Measurements from ENCODE around the gene MICAL2.

Gene MICAL2

DNA sequence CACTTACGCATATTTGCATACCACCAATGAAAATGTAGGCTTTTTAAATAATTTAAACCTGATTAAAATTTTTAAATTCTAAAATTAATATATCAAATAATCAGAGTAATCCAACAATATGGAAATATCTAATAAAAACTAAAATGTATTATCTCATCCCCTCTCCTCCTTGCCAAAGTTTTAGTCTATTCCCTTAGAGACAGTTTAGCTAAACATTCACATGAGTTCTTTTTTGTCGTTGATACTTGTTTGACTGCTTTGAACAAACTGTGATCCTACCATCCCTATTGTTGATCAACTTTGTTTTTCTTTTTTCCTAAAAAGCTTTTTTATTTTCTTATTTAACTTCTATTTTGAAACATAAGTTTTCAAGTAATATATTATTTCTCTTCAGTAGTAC, 185.6 kb downstream of the MICAL2 start:
- no peak for DNase-seq

DNA sequence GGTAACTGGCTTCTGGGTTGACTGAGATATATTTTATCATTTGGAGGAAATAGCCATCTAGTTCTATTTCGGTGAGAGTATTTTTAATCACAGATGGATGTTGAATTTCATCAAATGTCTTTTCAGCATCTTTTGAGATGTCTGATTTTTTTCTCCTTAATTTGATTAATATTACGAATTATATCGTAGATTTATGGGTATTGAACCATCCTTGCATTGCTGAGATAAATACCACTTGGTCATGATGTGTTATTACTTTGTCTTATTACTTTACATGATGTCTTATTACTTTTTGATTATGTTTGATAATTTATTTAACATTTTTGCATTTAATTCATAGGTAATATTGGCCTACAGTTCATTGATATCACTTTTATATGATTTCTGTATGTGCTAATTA, 188.2 kb downstream of the MICAL2 start:
- no peak for DNase-seq

DNA sequence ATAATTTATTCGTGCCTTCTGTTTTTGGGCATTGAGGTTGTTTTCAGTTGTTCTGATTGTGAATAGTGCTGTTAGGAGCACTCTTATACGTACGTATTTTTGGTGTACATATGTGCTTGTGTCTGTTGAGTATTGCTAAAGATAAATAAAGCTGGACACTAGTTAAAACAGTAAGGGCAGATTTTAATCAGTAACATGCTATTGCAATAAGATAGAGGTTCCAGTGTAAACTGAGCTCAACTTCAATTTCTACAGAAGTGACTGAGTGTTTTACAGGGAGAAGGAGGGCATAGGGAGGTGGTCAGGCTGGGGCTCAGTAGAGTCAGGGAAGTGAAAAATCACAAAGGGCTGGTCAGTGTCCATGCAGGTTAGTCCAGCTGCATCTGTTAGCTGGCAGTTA, 191.0 kb downstream of the MICAL2 start:
- no peak for DNase-seq

DNA sequence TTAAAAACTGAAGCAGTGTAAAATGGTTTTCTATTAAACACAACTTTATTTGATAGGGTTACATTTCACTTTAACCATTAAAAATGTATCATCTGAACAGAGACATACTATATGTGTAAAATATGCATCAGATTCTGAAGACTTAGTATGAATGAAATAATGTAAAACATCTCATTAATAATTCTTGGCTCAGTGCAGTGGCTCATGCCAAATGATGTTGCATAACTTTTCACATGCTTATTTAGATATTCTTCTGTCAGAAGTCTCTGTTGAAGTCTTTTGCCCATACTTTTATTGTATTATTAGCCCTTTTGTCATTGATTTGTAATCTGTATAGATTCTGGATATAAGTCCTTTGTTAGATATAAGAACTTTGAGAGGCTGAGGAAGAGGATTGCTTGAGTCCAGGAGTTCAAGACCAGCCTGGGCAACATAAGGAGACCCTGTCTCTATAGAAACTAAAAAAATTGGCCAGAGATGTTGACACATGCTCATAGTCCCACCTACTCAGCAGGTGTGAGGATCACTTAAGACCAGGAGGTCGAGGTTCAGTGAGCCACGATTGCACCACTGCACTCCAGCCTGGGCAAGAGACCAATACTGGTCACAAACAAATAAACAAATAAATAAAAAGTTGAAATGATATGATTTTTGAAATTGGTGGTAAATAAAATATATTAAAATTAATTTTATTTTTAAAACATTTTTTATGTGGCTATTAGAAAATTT, 193.2 kb downstream of the MICAL2 start:
- no peak for DNase-seq

DNA sequence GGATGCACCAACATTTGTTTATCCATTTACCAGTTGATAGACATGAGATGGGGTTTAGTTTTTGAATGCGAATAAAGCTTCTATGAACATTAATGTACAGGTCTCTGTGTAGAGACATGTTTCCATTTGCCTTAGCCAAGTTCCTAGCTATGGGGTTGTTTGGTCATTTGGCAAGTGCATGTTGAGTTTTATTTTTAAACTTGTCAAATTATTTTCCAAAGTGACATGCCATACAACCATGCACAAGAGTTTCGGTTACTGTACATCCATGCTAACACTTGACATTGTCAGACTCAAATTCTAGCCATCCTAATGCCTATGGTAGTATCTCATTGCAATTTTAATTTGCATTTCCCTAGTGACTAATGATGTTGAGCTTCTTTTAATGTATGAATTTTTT, 196.4 kb downstream of the MICAL2 start:
- no peak for DNase-seq

DNA sequence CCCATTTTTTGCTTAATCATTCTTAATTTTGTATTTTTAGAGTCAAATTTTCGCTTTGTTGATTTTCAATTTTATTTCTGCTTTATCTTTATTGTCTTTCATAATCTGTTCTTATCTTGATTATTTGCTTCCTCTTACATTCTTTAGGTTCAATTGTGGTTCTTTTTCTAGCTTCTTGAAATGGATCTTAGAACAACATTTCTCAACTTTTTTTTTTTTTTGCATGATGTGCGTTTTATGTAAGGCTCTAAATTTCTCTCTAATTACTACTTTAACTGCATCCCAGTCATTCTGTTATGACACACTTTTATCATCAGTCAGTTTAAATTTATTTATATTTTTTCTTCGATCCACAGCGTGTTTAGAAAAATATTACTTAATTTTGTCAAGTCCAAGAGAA, 201.7 kb downstream of the MICAL2 start:
- no peak for DNase-seq
